Endodermal cell (in vitro differentiated cells): ENCODE measurements around the gene SVOPL. TPM values are rescaled to one million over a fixed set of nuclear protein-coding genes. Genes with fewer than 3 reads are reported as not detected.

Source experiments
- DNase-seq: peaks from one replicate; pipeline ENCODE4 v3.0.0-alpha.2; 2017
- H3K27ac ChIP-seq: 2 replicates; pipeline ENCODE4 v1.5.1; 2013; ENCODE audit warnings: mild to moderate bottlenecking, low read depth, low read length, moderate library complexity
- H3K27me3 ChIP-seq: 2 replicates; pipeline ENCODE4 v1.6.1; 2013; ENCODE audit warnings: mild to moderate bottlenecking, low read length, moderate library complexity; ENCODE audit not compliant: insufficient read depth, control insufficient read depth, poor library complexity, severe bottlenecking
- H3K36me3 ChIP-seq: 2 replicates; pipeline ENCODE4 v1.7.0; 2013; ENCODE audit warnings: mild to moderate bottlenecking, low read length, moderate library complexity; ENCODE audit not compliant: control insufficient read depth, insufficient read depth
- H3K4me1 ChIP-seq: one replicate; pipeline ENCODE4 v1.7.0; 2013; ENCODE audit warnings: low read length; ENCODE audit not compliant: control insufficient read depth, insufficient read depth
- H3K4me3 ChIP-seq: 2 replicates; pipeline ENCODE4 v1.5.1; 2013; ENCODE audit warnings: mild to moderate bottlenecking, low read length, moderate library complexity
- H3K9ac ChIP-seq: 2 replicates; pipeline ENCODE4 v1.6.1; 2013; ENCODE audit warnings: mild to moderate bottlenecking, low read length, moderate library complexity; ENCODE audit not compliant: poor library complexity, severe bottlenecking; ENCODE audit errors: extremely low read depth
- H3K9me3 ChIP-seq: 2 replicates; pipeline ENCODE4 v1.6.1; 2013; ENCODE audit warnings: mild to moderate bottlenecking, low read length, moderate library complexity; ENCODE audit not compliant: control insufficient read depth
- H3K27ac Mint-ChIP-seq: 2 replicates; pipeline ENCODE4 v1.8.0; 2020; ENCODE audit warnings: mixed read lengths
- H3K27me3 Mint-ChIP-seq: 2 replicates; pipeline ENCODE4 v1.8.0; 2021; ENCODE audit warnings: mild to moderate bottlenecking, mixed read lengths; ENCODE audit not compliant: insufficient read depth
- H3K36me3 Mint-ChIP-seq: 2 replicates; pipeline ENCODE4 v1.8.0; 2020; ENCODE audit warnings: low read depth, mixed read lengths
- H3K4me1 Mint-ChIP-seq: 2 replicates; pipeline ENCODE4 v1.8.0; 2020; ENCODE audit warnings: mixed read lengths
- H3K4me3 Mint-ChIP-seq: 2 replicates; pipeline ENCODE4 v1.8.0; 2020; ENCODE audit warnings: mild to moderate bottlenecking, moderate library complexity, mixed read lengths
- H3K9me3 Mint-ChIP-seq: 2 replicates; pipeline ENCODE4 v1.8.0; 2020; ENCODE audit warnings: mild to moderate bottlenecking, mixed read lengths
- CTCF ChIP-seq: fragments of 200-600 bp; sonication (generic); conservative IDR thresholded peaks from 2 replicates; pipeline ENCODE4 v1.5.0; 2021; ENCODE audit warnings: antibody characterized with exemption, mild to moderate bottlenecking
- WGBS, 2 experiments: methylation state at CpG; one replicate each; pipeline versions ENCODE4 v1.1.5 to v1.1.7; 2013; ENCODE audit warnings: missing lambda C conversion rate in 2 of 2, mixed read lengths in 1 of 2; ENCODE audit not compliant: insufficient coverage in 1 of 2, insufficient read length in 1 of 2; 5-methylcytosine and 5-hydroxymethylcytosine counted together
- total RNA-seq, 2 donors: library from RNA; stranded (reverse); fragmentation: NEBNext Ultra II Directional in 1 of 2; extraction: Animal tissue kit (Norgen Biotek cat#: 25700) in 1 of 2; gene quantifications; 2 replicates in 1 of 2; 3 replicates in 1 of 2; pipeline ENCODE4 v1.2.1, GENCODE V29; 2021

SVOPL gene
- total RNA-seq, 2 donors from 2014 or later, result 0.86 to 0.95 TPM

GRCh38 chr7:138590154-138590553 is 111.0 kb downstream of the SVOPL start:
- Histone ChIP-seq H3K9me3 (no peaks in the 10 kb centered on the region), H3K4me3 (no peak overlapping the region), H3K9ac (no peak overlapping the region), H3K27me3 (no peaks in the 10 kb centered on the region), H3K36me3 (peaks cover 30% of the 10 kb centered on the region), H3K27ac (no peak overlapping the region), H3K4me1 (no peaks in the 10 kb centered on the region)
- Mint-ChIP-seq H3K9me3 (no peaks in the 10 kb centered on the region), H3K36me3 (peaks cover 31% of the 10 kb centered on the region), H3K27me3 (no peaks in the 10 kb centered on the region), H3K4me3 (no peak overlapping the region), H3K27ac (no peak overlapping the region), H3K4me1 (no peaks in the 10 kb centered on the region)
- no peak for DNase-seq
- WGBS, 2 experiments, result 91% methylated on average over 1 of the region's 1 CpG; no CpG with 5 or more reads in 1 of the 2 experiments
- TF ChIP-seq CTCF, result no peak

- H3K4me3 Mint-ChIP-seq, result no peak overlapping the region
- no peaks in the 10 kb centered on the region for H3K9me3 ChIP-seq
- no peaks in the 10 kb centered on the region for H3K4me1 Mint-ChIP-seq
- no peaks in the 10 kb centered on the region for H3K27me3 Mint-ChIP-seq
- 90% methylated on average over 2 of the region's 2 CpGs; no CpG with 5 or more reads in 1 of the 2 experiments for WGBS, 2 experiments
- no peaks in the 10 kb centered on the region for H3K4me1 ChIP-seq
- H3K36me3 Mint-ChIP-seq, result peaks cover 42% of the 10 kb centered on the region
- no peaks in the 10 kb centered on the region for H3K27me3 ChIP-seq
- no peaks in the 10 kb centered on the region for H3K9me3 Mint-ChIP-seq
- H3K27ac Mint-ChIP-seq, result no peak overlapping the region
- DNase-seq, result no peak
- no peak for TF ChIP-seq CTCF
- peaks cover 42% of the 10 kb centered on the region for H3K36me3 ChIP-seq
- no peak overlapping the region for H3K4me3 ChIP-seq
- H3K27ac ChIP-seq, result no peak overlapping the region
- no peak overlapping the region for H3K9ac ChIP-seq
Measured at GRCh38 chr7:138588986-138589385, 112.2 kb downstream of the SVOPL start.

GRCh38 chr7:138587485-138587884 is 113.7 kb downstream of the SVOPL start:
- H3K27ac Mint-ChIP-seq, result no peak overlapping the region
- H3K36me3 ChIP-seq, result peaks cover 57% of the 10 kb centered on the region
- DNase-seq, result no peak
- H3K4me1 Mint-ChIP-seq, result no peaks in the 10 kb centered on the region
- 93 to 97% methylated on average over 4 of the region's 4 CpGs for WGBS, 2 experiments
- no peak overlapping the region for H3K27ac ChIP-seq
- H3K9ac ChIP-seq, result no peak overlapping the region
- H3K27me3 Mint-ChIP-seq, result no peaks in the 10 kb centered on the region
- no peaks in the 10 kb centered on the region for H3K9me3 Mint-ChIP-seq
- H3K36me3 Mint-ChIP-seq, result peaks cover 56% of the 10 kb centered on the region
- no peak for TF ChIP-seq CTCF
- H3K27me3 ChIP-seq, result no peaks in the 10 kb centered on the region
- H3K4me3 ChIP-seq, result no peak overlapping the region
- H3K4me3 Mint-ChIP-seq, result no peak overlapping the region
- no peaks in the 10 kb centered on the region for H3K9me3 ChIP-seq
- no peaks in the 10 kb centered on the region for H3K4me1 ChIP-seq
